AG09319 (cell line): ENCODE measurements around the gene PDE2A.

Experiments
- DNase-seq: peaks from one replicate; pipeline ENCODE4 v3.0.0-alpha.2; 2010; ENCODE audit warnings: low read depth; ENCODE audit errors: extremely low read depth
- TF ChIP-seq, protein P1 (sequence below): IDR thresholded peaks from 2 replicates; pipeline ENCODE4 v1.5.1; 2011; ENCODE audit warnings: low read depth, mild to moderate bottlenecking, inconsistent platforms, low read length, moderate library complexity

Gene PDE2A

DNA sequence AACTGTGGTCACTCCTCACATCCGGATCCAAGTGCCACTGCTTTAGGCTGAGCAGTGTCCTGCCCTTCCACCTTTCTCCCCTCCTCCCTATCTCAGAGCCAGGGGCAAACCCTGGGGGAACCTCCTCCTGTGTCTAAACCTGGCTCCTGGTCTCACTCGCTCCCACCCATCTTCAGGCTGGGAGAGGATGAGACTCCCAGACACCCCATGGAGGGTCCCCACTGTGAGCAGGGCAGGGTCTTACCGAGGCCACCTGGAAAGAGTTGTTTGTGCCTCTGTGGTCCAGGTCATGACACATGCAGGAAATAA lies 93.6 kb downstream of the PDE2A start:
- no peak for DNase-seq
- TF ChIP-seq, protein P1, sequence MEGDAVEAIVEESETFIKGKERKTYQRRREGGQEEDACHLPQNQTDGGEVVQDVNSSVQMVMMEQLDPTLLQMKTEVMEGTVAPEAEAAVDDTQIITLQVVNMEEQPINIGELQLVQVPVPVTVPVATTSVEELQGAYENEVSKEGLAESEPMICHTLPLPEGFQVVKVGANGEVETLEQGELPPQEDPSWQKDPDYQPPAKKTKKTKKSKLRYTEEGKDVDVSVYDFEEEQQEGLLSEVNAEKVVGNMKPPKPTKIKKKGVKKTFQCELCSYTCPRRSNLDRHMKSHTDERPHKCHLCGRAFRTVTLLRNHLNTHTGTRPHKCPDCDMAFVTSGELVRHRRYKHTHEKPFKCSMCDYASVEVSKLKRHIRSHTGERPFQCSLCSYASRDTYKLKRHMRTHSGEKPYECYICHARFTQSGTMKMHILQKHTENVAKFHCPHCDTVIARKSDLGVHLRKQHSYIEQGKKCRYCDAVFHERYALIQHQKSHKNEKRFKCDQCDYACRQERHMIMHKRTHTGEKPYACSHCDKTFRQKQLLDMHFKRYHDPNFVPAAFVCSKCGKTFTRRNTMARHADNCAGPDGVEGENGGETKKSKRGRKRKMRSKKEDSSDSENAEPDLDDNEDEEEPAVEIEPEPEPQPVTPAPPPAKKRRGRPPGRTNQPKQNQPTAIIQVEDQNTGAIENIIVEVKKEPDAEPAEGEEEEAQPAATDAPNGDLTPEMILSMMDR = no peak

DNA sequence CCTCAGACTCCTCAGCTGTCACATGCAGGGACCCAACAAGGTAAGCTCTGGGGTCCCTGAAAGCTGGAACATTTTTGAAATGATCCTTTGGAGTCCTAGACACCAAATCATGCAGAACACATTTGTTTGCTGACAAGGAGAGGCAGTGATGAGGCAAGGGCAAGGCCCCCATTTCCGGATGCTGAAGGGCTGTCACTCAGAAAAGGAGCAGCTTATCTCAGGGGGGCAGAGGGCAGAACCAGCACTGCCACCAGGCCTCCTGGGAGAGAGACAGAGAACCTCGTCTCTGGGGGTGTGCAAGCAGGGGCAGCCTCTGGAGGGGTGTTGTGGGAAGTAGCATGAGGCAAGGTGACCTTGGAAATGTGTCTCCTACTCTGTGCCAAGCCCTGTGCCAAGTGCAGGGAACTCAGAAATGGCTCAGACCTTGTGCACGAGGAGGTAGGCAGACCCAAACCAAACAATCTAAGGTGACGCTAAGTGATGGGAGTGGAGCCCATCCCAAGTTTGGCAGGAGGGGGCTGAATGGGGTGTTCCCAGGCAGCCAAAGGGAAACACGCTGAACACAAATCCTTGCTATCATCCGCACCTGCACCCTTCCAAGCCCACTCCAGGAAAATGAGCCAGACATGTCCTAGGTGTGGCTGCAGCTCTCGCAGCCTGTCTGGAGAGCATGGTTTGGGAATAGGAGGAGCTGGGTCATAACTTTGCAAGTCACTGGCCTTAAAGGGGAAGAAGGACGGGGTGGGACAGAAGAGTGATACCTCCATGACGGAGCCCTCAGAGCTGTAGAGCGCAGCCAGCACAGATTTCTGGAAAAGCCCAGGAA lies 94.2 kb downstream of the PDE2A start:
- TF ChIP-seq, protein P1 = no peak
- no peak for DNase-seq

DNA sequence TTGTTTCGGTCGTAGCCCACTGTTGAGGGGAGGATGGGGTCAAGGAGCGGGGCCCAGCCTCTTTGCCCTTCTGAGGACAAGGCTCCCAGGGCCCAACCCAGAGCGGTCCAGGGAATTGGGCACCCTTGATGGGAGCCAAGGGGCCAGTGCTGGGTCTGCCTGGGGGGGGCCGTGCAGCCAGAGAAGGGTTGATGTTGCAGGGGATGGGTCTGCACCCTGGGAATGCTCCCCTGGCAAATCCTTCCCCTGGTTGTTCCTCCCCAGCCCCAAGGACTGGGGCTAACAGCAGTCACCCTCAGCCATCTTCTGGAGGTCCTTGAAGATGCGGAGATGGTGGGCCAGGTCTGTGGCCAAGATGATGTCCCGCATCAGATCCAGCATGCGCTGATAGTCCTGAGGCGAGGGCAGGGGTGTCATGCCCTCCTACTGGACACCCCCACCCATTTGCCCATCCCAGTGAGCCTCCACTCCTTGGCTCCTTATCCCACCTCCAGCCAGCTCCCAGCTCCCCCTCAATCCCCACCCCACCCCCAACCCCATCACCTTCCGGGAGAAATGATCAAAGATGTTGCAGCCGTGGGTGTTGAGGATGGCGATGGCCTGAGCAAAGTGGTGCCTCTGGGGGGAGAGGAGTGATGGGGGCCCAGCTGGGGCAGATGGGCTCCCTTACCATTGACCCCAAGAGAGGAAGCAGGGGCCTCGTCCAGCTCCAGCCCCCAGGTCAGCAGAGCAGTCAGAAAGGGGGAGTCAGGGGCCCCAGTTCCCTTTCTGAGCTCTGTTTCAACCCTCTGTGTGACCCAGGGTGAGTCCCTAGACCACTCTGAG lies 95.0 kb downstream of the PDE2A start:
- no peak for DNase-seq
- TF ChIP-seq, protein P1 = no peak

DNA sequence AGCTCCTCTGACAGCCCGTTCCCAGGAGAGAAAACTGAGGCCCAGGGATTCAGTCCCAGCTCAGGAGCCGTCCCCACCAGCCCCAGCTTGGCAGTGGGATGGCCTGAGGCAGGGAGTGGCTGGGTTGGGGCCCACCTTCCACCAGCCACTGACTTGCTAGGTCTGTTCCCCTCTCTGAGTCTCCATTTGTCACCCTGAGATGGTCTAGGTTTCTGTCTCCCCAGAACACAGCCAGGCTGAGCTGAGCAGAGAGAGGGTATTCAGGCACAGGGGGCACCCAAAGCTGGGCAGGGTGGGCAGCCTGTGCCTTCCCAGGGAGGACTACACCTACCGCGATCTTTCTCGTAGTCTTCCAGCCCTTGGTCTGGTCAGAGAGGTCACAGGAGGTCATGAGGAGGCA lies 95.7 kb downstream of the PDE2A start:
- TF ChIP-seq, protein P1 = no peak
- no peak for DNase-seq

DNA sequence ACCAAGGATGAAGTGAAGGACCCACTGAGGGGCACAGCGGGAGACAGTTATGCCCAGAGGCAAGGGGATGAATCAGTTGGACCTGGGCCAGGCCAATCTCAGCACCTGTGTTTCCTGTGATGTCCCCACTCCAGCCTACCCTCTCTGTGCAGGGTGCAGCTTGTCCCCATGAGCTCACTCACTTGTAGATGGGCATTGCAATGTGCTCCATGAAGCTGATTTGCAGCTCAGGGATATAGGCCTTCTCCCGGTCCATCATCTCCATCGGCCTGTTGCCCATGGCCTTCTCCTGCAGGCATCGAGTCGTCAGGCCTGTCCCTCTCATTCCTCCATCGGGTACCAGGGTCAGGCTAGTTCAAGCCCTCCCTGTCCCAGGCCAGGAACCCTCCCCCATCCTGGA lies 96.2 kb downstream of the PDE2A start:
- TF ChIP-seq, protein P1 = no peak
- no peak for DNase-seq

DNA sequence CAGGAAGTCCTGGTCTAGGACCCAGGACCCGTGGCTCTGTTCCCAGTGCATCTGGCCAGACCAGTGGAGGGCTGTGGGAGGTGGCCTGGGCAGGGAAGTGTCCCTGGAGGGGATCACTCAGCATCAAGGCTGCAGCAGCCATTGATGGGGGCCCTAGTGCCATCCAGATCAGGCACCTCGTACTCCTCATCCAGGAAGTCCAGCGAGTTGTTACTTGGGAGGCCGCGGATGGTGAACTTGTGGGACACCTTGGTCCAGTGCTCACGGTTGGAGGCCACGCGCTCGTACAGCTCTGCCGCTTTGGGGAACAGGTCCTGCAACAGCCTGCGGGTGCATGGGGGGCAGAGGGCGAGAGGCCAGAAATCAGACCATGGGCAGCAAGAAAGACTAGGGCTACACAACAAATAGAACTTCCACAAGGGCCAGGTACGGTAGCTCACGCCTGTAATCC lies 96.9 kb downstream of the PDE2A start:
- TF ChIP-seq, protein P1 = no peak
- DNase-seq = no peak

DNA sequence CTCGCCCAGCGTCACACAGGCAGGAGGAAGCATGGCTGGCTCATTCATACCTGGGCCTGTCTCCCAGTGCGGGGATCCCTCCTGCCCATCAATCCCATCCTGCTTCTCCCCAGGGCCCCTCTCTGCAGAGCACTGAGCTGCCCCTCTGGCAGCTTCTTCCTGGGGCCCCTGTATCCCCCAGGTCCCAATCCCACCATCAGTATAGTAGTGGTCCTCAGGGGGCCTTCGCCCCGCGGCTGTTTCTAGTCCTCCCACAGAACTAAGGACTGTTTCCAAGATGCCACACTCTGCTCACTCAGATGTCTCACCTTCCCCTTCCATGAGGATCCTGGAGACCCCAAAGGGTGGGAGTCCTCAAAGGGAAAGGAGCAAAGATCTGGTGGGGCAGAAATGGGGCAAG lies 97.6 kb downstream of the PDE2A start:
- no peak for DNase-seq
- TF ChIP-seq, protein P1 = no peak
